ENCODE data around the gene PIK3C2G.
"Not testable (repeated sequence)": the region's sequence is repeated elsewhere in the genome, so short reads cannot be mapped to it uniquely, and the experiment has no call there.

The PIK3C2G gene

GRCh38 chr12:18689771-18690170, 428.5 kb downstream of the PIK3C2G start:
- H3K4me3 ChIP-seq (ENCODE audit: low read length), result no peak overlapping the region
- TF ChIP-seq ZNF274 (IDR thresholded peaks at IDR 0.05; ENCODE audit: low read depth, low read length), result no peak

GRCh38 chr12:18690653-18691052, 429.3 kb downstream of the PIK3C2G start:
- no peak for TF ChIP-seq ZNF274 (IDR thresholded peaks at IDR 0.05; ENCODE audit: low read depth, low read length)
- H3K4me3 ChIP-seq (ENCODE audit: low read length), result no peak overlapping the region

GRCh38 chr12:18693986-18694385, 432.7 kb downstream of the PIK3C2G start:
- H3K4me3 ChIP-seq (ENCODE audit: low read length), result not testable (repeated sequence)

- no peak overlapping the region for H3K4me3 ChIP-seq (ENCODE audit: low read length)
- TF ChIP-seq ZNF274 (IDR thresholded peaks at IDR 0.05; ENCODE audit: low read depth, low read length), result no peak
Measured at GRCh38 chr12:18696971-18697602, 435.8 kb downstream of the PIK3C2G start.
